OCI-LY7 (cell line): Measurements from ENCODE around the gene MNT.

Source experiments
- EZH2phosphoT487 ChIP-seq: fragments of 200-600 bp; sonication (generic); IDR thresholded peaks from 2 replicates; pipeline ENCODE4 v1.6.1; 2018; ENCODE audit warnings: low read depth, borderline replicate concordance, mild to moderate bottlenecking, mixed run types, antibody characterized with exemption, low read length, moderate library complexity, mixed read lengths
- TF ChIP-seq, protein P1 (sequence below): fragments of 200-600 bp; sonication (generic); conservative IDR thresholded peaks from 2 replicates; pipeline ENCODE4 v1.5.1; 2014; ENCODE audit warnings: mild to moderate bottlenecking, antibody characterized with exemption, low read length, moderate library complexity, mixed read lengths

DNA sequence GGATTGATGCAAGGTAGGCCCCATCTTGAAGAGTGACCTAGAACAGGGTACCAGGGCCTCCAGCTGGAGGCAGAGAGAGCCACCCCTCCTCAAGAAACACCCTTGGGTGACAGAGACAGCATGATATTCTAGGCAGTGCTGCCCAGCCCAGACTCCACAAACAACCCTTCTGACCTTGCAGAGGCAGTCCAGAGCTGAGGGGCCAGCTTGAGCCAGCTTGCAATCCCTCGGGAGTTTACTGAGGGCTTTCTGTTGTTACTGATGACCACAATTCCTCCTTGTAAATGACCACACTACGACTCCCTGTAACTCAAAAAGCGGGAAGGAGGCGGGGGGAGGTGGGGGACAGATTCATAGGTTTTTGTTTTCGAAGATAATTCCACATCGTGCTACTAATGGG lies 18.6 kb upstream of the MNT start:
- TF ChIP-seq, protein P1, sequence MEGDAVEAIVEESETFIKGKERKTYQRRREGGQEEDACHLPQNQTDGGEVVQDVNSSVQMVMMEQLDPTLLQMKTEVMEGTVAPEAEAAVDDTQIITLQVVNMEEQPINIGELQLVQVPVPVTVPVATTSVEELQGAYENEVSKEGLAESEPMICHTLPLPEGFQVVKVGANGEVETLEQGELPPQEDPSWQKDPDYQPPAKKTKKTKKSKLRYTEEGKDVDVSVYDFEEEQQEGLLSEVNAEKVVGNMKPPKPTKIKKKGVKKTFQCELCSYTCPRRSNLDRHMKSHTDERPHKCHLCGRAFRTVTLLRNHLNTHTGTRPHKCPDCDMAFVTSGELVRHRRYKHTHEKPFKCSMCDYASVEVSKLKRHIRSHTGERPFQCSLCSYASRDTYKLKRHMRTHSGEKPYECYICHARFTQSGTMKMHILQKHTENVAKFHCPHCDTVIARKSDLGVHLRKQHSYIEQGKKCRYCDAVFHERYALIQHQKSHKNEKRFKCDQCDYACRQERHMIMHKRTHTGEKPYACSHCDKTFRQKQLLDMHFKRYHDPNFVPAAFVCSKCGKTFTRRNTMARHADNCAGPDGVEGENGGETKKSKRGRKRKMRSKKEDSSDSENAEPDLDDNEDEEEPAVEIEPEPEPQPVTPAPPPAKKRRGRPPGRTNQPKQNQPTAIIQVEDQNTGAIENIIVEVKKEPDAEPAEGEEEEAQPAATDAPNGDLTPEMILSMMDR: no peak
- no peak for TF ChIP-seq EZH2phosphoT487
